Sigmoid colon (tissue), 7 donors: Measurements from ENCODE around the gene DLL3. TPM values are rescaled to one million over a fixed set of nuclear protein-coding genes. Genes with fewer than 3 reads are reported as not detected.

ENCODE experiments used
- DNase-seq: peaks from one replicate; pipeline ENCODE4 v3.0.0-alpha.2; 2019
- H3K27ac ChIP-seq, 4 donors: fragments of 200-600 bp; sonication (generic); one replicate each; pipeline ENCODE4 v1.5.1; 2016 to 2019; ENCODE audit warnings: mild to moderate bottlenecking in 1 of 4
- H3K27me3 ChIP-seq, 3 donors: fragments of 200-600 bp; sonication (generic); one replicate each; pipeline ENCODE4 v1.5.1; 2019; ENCODE audit warnings: mild to moderate bottlenecking in 1 of 3
- H3K36me3 ChIP-seq, 4 donors: fragments of 200-600 bp; sonication (generic); one replicate each; pipeline ENCODE4 v1.5.1; 2016 to 2019
- H3K4me1 ChIP-seq, 4 donors: fragments of 200-600 bp; sonication (generic); one replicate each; pipeline ENCODE4 v1.5.1; 2017 to 2019
- H3K4me3 ChIP-seq, 4 donors: fragments of 200-600 bp; sonication (generic); one replicate each; pipeline ENCODE4 v1.5.1; 2017 to 2019; ENCODE audit warnings: mild to moderate bottlenecking in 2 of 4, moderate library complexity in 1 of 4
- H3K9me3 ChIP-seq, 4 donors: fragments of 200-600 bp in 3 of 4; sonication (generic) in 3 of 4; one replicate each; pipeline versions ENCODE4 v1.5.1 to v1.6.1; 2013 to 2019
- EP300 ChIP-seq, 4 donors: sonication (generic); formaldehyde crosslinking; IDR thresholded peaks; one replicate each; pipeline ENCODE4 v1.6.1; 2017; ENCODE audit warnings: antibody characterized with exemption in 4 of 4
- POLR2A ChIP-seq, 2 donors: fragments of 450-650 bp; IDR thresholded peaks; one replicate each; pipeline ENCODE4 v1.6.1; 2016; ENCODE audit warnings: antibody characterized with exemption in 2 of 2, mild to moderate bottlenecking in 2 of 2, moderate library complexity in 2 of 2
- POLR2AphosphoS5 ChIP-seq, 4 donors: sonication (generic); formaldehyde crosslinking; IDR thresholded peaks; one replicate each; pipeline ENCODE4 v1.6.1; 2017; ENCODE audit warnings: antibody characterized with exemption in 4 of 4
- whole genome bisulfite sequencing, 2 donors: extraction: QIAGEN DNeasy Blood & Tissue Kit; methylation state at CpG; one replicate each; pipeline ENCODE4 v1.1.7; 2013; 5-methylcytosine and 5-hydroxymethylcytosine counted together
- intact Hi-C: fragments of 100-400 bp; cut with DNase I; formaldehyde crosslinking; loops from one replicate; pipeline ENCODE4 v1.15.1; 2023
- polyA plus RNA-seq, 3 donors: library from polyadenylated mRNA; stranded (reverse); fragments of 200-250 nt; gene quantifications; one replicate each; pipeline ENCODE4 v1.2.3, GENCODE V29; 2013
- total RNA-seq, 4 donors: library from RNA; depleted of rRNA; stranded (reverse); fragments of >200 nt; gene quantifications; one replicate each; pipeline ENCODE4 v1.1.0, GENCODE V29; 2016
- TF ChIP-seq, protein P1 (sequence below), 4 experiments: fragments of 450-650 bp in 3 of 4; fragments of 200-600 bp in 1 of 4; IDR thresholded peaks; one replicate each; pipeline ENCODE4 v1.5.1; 2016 to 2019; ENCODE audit warnings: antibody characterized with exemption in 4 of 4, mild to moderate bottlenecking in 3 of 4, moderate library complexity in 2 of 4
- donor health status: healthy with polysubstance abuse.
- donor health status: Bipolar disorder and iron deficiency.
- donor health status: healthy.

DLL3 gene
- total and polyA plus RNA-seq, 7 donors = 0.17 to 0.36 TPM; not detected in 5

GRCh38 chr19:39542206-39542605 lies 43.5 kb downstream of the DLL3 start:
- no peak for TF ChIP-seq POLR2AphosphoS5 (IDR thresholded peaks at IDR 0.05)
- TF ChIP-seq EP300 (IDR thresholded peaks at IDR 0.05) = no peak
- TF ChIP-seq, protein P1, sequence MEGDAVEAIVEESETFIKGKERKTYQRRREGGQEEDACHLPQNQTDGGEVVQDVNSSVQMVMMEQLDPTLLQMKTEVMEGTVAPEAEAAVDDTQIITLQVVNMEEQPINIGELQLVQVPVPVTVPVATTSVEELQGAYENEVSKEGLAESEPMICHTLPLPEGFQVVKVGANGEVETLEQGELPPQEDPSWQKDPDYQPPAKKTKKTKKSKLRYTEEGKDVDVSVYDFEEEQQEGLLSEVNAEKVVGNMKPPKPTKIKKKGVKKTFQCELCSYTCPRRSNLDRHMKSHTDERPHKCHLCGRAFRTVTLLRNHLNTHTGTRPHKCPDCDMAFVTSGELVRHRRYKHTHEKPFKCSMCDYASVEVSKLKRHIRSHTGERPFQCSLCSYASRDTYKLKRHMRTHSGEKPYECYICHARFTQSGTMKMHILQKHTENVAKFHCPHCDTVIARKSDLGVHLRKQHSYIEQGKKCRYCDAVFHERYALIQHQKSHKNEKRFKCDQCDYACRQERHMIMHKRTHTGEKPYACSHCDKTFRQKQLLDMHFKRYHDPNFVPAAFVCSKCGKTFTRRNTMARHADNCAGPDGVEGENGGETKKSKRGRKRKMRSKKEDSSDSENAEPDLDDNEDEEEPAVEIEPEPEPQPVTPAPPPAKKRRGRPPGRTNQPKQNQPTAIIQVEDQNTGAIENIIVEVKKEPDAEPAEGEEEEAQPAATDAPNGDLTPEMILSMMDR (IDR thresholded peaks at IDR 0.05) = no peak
- TF ChIP-seq POLR2A (IDR thresholded peaks at IDR 0.05) = no peak
- no peaks in the 10 kb centered on the region for H3K27me3 ChIP-seq
- WGBS, 2 donors = 59 to 67% methylated on average over 2 of the region's 2 CpGs
- no peaks in the 10 kb centered on the region for H3K36me3 ChIP-seq
- intact Hi-C loops = no loop called here
- H3K4me3 ChIP-seq = no peak overlapping the region
- no peak for DNase-seq
- no peaks in the 10 kb centered on the region for H3K9me3 ChIP-seq
- H3K4me1 ChIP-seq = peaks cover 0 to 29% (median 24%) of the 10 kb centered on the region in 4 donors
- no peak overlapping the region for H3K27ac ChIP-seq

DNA sequence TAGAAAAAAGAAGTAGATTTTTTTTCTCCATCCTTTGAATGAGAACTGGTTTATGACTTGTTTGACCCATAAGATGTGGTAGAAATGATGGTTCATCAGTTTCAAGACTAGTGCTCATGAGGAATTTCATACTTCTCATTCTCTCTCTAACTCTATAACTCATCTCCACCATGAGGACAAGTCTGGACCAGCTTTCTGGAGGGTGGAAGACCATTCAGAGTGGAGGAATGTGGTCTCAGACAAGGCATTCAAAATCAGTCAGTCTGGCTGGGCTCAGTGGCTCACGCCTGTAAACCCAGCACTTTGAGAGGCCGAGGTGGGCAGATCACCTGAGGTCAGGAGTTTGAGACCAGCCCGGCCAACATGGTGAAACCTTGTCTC lies 44.7 kb downstream of the DLL3 start:
- Histone ChIP-seq H3K4me3 (no peak overlapping the region), H3K36me3 (no peaks in the 10 kb centered on the region), H3K4me1 (peaks cover 0 to 17% (median 14%) of the 10 kb centered on the region in 4 donors), H3K27me3 (no peaks in the 10 kb centered on the region), H3K9me3 (no peaks in the 10 kb centered on the region), H3K27ac (no peak overlapping the region)
- 88 to 92% methylated on average over 3 of the region's 3 CpGs for WGBS, 2 donors
- intact Hi-C loops = no loop called here
- DNase-seq = no peak
- TF ChIP-seq POLR2AphosphoS5 (IDR thresholded peaks at IDR 0.05) (no peak), EP300 (IDR thresholded peaks at IDR 0.05) (no peak), POLR2A (IDR thresholded peaks at IDR 0.05) (no peak)
- TF ChIP-seq, protein P1 (IDR thresholded peaks at IDR 0.05) = no peak

DNA sequence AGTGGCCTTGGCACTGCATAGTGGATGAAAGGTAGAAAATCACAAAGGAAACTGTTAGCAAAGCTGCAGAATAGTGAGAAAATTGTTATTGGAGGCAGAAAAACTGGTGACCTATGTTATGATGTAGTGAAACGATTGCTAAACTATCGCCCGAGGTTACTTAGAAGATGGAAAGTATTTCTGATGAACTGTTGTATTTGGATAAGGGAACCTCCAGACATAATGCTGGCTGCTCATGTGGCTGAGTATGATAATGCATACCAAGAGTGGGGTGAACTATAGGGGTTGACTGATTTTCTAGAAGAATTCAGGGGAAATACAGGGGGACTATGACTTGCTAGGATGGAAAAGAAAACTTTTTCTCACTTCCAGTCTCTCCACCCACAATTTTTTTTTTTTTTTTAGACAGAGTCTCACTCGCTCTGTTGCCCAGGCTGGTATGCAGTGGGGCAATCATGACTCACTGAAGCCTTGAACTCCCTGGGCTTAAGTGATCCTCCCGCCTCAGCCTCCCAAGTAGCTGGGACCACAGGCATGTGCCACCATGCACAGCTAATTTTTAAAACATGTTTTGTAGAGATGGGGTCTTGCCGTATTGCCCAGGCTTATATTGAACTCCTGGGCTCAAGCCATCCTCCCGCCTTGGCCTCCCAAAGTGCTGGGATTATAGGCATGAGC lies 45.6 kb downstream of the DLL3 start:
- TF ChIP-seq POLR2AphosphoS5 (IDR thresholded peaks at IDR 0.05) = no peak
- no peak for TF ChIP-seq POLR2A (IDR thresholded peaks at IDR 0.05)
- no peak for TF ChIP-seq EP300 (IDR thresholded peaks at IDR 0.05)
- TF ChIP-seq, protein P1 (IDR thresholded peaks at IDR 0.05) = no peak
- DNase-seq = no peak
- H3K4me3 ChIP-seq = no peak overlapping the region
- no peak overlapping the region for H3K27ac ChIP-seq
- H3K9me3 ChIP-seq = no peaks in the 10 kb centered on the region
- peaks cover 0 to 8% (median 6%) of the 10 kb centered on the region in 4 donors for H3K4me1 ChIP-seq
- intact Hi-C loops = no loop called here
- no peaks in the 10 kb centered on the region for H3K27me3 ChIP-seq
- 86 to 90% methylated on average over 7 of the region's 7 CpGs for WGBS, 2 donors
- no peaks in the 10 kb centered on the region for H3K36me3 ChIP-seq

GRCh38 chr19:39544911-39545310 lies 46.2 kb downstream of the DLL3 start:
- no peaks in the 10 kb centered on the region for H3K36me3 ChIP-seq
- H3K4me3 ChIP-seq = no peak overlapping the region
- no peak overlapping the region for H3K27ac ChIP-seq
- H3K4me1 ChIP-seq = peaks cover 0 to 8% (median 6%) of the 10 kb centered on the region in 4 donors
- intact Hi-C loops = no loop called here
- H3K27me3 ChIP-seq = no peaks in the 10 kb centered on the region
- TF ChIP-seq, protein P1 (IDR thresholded peaks at IDR 0.05) = no peak
- no peak for TF ChIP-seq POLR2AphosphoS5 (IDR thresholded peaks at IDR 0.05)
- no peak for TF ChIP-seq EP300 (IDR thresholded peaks at IDR 0.05)
- TF ChIP-seq POLR2A (IDR thresholded peaks at IDR 0.05) = no peak
- no peak for DNase-seq
- H3K9me3 ChIP-seq = no peaks in the 10 kb centered on the region
- WGBS, 2 donors = 26 to 32% methylated on average over 1 of the region's 1 CpG

- no peak for TF ChIP-seq POLR2A (IDR thresholded peaks at IDR 0.05)
- no peak for TF ChIP-seq EP300 (IDR thresholded peaks at IDR 0.05)
- TF ChIP-seq, protein P1 (IDR thresholded peaks at IDR 0.05) = no peak
- no peak for TF ChIP-seq POLR2AphosphoS5 (IDR thresholded peaks at IDR 0.05)
- H3K4me3 ChIP-seq = no peak overlapping the region
- intact Hi-C loops = no loop called here
- H3K36me3 ChIP-seq = no peaks in the 10 kb centered on the region
- H3K4me1 ChIP-seq = no peaks in the 10 kb centered on the region
- no peak for DNase-seq
- no peaks in the 10 kb centered on the region for H3K9me3 ChIP-seq
- 21 to 60% methylated on average over 8 of the region's 8 CpGs for WGBS, 2 donors
- H3K27me3 ChIP-seq = no peaks in the 10 kb centered on the region
- H3K27ac ChIP-seq = no peak overlapping the region
Observed at GRCh38 chr19:39546599-39546998, 47.9 kb downstream of the DLL3 start.
